Measurements from ENCODE around the gene UBL4A.

DNA sequence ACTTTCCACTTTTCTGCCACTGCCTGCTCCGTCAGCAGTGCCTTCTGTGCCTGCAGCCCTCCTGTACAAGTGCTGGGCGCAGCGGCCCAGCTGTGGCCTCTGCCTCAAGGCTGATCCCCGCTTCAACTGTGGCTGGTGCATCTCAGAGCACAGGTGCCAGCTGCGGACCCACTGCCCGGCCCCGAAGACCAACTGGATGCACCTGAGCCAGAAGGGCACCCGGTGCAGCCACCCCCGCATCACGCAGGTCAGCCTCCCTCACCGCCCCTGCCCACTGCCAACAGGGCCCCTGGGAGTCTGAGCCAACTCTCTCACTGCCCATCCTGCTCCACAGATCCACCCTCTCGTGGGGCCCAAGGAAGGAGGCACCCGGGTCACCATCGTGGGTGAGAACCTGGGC, 20.8 kb downstream of the UBL4A start:
- TF ChIP-seq NAIF1 (CRISPR knock-in tag; IDR thresholded peaks at IDR 0.05; ENCODE audit: borderline replicate concordance) (no peak), AKAP8 (CRISPR knock-in tag; IDR thresholded peaks at IDR 0.05) (no peak), ZNF354B (CRISPR knock-in tag; IDR thresholded peaks at IDR 0.05) (no peak), MEIS1 (CRISPR knock-in tag; IDR thresholded peaks at IDR 0.05; ENCODE audit: borderline replicate concordance) (no peak), EEA1 (CRISPR knock-in tag; IDR thresholded peaks at IDR 0.05; ENCODE audit: borderline replicate concordance) (no peak), SRSF9 (IDR thresholded peaks at IDR 0.05; ENCODE audit: borderline replicate concordance, insufficient read depth, low read depth, low read length, poor library complexity, severe bottlenecking) (no peak), JUND (CRISPR knock-in tag; IDR thresholded peaks at IDR 0.05) (no peak), ZC3H13 (CRISPR knock-in tag; IDR thresholded peaks at IDR 0.05) (no peak), HDAC2 (CRISPR knock-in tag; IDR thresholded peaks at IDR 0.05) (no peak), ZNF121 (CRISPR knock-in tag; IDR thresholded peaks at IDR 0.05) (no peak), TCF7L2 (IDR thresholded peaks at IDR 0.05; ENCODE audit: low read depth, low read length) (no peak)
- TF ChIP-seq, protein P1, sequence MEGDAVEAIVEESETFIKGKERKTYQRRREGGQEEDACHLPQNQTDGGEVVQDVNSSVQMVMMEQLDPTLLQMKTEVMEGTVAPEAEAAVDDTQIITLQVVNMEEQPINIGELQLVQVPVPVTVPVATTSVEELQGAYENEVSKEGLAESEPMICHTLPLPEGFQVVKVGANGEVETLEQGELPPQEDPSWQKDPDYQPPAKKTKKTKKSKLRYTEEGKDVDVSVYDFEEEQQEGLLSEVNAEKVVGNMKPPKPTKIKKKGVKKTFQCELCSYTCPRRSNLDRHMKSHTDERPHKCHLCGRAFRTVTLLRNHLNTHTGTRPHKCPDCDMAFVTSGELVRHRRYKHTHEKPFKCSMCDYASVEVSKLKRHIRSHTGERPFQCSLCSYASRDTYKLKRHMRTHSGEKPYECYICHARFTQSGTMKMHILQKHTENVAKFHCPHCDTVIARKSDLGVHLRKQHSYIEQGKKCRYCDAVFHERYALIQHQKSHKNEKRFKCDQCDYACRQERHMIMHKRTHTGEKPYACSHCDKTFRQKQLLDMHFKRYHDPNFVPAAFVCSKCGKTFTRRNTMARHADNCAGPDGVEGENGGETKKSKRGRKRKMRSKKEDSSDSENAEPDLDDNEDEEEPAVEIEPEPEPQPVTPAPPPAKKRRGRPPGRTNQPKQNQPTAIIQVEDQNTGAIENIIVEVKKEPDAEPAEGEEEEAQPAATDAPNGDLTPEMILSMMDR (CRISPR knock-in tag; IDR thresholded peaks at IDR 0.05): no peak
- TF ChIP-seq, protein P2, sequence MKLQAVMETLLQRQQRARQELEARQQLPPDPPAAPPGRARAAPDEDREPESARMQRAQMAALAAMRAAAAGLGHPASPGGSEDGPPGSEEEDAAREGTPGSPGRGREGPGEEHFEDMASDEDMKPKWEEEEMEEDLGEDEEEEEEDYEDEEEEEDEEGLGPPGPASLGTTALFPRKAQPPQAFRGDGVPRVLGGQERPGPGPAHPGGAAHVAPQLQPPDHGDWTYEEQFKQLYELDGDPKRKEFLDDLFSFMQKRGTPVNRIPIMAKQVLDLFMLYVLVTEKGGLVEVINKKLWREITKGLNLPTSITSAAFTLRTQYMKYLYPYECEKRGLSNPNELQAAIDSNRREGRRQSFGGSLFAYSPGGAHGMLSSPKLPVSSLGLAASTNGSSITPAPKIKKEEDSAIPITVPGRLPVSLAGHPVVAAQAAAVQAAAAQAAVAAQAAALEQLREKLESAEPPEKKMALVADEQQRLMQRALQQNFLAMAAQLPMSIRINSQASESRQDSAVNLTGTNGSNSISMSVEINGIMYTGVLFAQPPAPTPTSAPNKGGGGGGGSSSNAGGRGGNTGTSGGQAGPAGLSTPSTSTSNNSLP (IDR thresholded peaks at IDR 0.05; ENCODE audit: low read depth, low read length): no peak
- TF ChIP-seq, protein P3, sequence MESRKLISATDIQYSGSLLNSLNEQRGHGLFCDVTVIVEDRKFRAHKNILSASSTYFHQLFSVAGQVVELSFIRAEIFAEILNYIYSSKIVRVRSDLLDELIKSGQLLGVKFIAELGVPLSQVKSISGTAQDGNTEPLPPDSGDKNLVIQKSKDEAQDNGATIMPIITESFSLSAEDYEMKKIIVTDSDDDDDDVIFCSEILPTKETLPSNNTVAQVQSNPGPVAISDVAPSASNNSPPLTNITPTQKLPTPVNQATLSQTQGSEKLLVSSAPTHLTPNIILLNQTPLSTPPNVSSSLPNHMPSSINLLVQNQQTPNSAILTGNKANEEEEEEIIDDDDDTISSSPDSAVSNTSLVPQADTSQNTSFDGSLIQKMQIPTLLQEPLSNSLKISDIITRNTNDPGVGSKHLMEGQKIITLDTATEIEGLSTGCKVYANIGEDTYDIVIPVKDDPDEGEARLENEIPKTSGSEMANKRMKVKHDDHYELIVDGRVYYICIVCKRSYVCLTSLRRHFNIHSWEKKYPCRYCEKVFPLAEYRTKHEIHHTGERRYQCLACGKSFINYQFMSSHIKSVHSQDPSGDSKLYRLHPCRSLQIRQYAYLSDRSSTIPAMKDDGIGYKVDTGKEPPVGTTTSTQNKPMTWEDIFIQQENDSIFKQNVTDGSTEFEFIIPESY (CRISPR knock-in tag; IDR thresholded peaks at IDR 0.05): no peak
